ENCODE results near the gene FOXO6.

- TF ChIP-seq CTCF (IDR thresholded peaks at IDR 0.05; ENCODE audit: low read length) (no peak), EZH2 (IDR thresholded peaks at IDR 0.05; ENCODE audit: borderline replicate concordance, low read length) (no peak)
Observed at GRCh38 chr1:41322101-41322661, 39.1 kb upstream of the FOXO6 start.
